Fibroblast of the aortic adventitia (primary cell): ENCODE data around the gene UQCRQ. TPM values are rescaled to one million over a fixed set of nuclear protein-coding genes. Genes with fewer than 3 reads are reported as not detected.

Experiments
- DNase-seq: peaks from one replicate; pipeline ENCODE4 v3.0.0-alpha.2; 2010; ENCODE audit warnings: low read depth
- H3K4me3 ChIP-seq: 2 replicates; pipeline ENCODE4 v1.5.1; 2011; ENCODE audit warnings: low read depth, mild to moderate bottlenecking, control low read depth, low read length, moderate library complexity
- total RNA-seq: library from RNA; depleted of rRNA; stranded (reverse); fragments of >200 nt; gene quantifications from 2 replicates; pipeline ENCODE4 v1.2.3, GENCODE V29; 2012; ENCODE audit warnings: low replicate concordance
- TF ChIP-seq, protein P1 (sequence below): IDR thresholded peaks from 2 replicates; pipeline ENCODE4 v1.5.1; 2011; ENCODE audit warnings: mild to moderate bottlenecking, low read length, control low read depth, inconsistent platforms; ENCODE audit not compliant: insufficient read depth

Gene UQCRQ
- total RNA-seq, 1 donor = 92.0 TPM

DNA sequence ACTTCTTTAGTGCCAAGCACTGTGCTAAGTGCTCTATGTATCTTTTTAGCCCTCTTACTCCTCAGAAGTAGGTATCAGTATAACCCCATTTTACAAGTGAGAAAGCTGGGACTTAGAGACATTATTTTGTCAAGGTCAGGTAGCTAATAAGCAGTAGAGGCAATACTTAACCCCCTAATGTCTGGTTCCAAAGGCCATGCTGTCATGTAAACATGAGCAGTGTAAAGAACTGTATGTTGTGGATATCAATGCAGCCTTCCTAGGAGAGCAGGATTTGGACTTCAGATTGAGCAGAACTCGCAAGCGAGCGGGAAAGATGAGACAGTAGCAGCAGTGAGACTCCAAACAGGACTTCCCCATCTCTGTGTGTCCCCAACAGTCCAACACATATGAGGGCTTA lies 32.4 kb upstream of the UQCRQ start:
- DNase-seq = no peak
- TF ChIP-seq, protein P1, sequence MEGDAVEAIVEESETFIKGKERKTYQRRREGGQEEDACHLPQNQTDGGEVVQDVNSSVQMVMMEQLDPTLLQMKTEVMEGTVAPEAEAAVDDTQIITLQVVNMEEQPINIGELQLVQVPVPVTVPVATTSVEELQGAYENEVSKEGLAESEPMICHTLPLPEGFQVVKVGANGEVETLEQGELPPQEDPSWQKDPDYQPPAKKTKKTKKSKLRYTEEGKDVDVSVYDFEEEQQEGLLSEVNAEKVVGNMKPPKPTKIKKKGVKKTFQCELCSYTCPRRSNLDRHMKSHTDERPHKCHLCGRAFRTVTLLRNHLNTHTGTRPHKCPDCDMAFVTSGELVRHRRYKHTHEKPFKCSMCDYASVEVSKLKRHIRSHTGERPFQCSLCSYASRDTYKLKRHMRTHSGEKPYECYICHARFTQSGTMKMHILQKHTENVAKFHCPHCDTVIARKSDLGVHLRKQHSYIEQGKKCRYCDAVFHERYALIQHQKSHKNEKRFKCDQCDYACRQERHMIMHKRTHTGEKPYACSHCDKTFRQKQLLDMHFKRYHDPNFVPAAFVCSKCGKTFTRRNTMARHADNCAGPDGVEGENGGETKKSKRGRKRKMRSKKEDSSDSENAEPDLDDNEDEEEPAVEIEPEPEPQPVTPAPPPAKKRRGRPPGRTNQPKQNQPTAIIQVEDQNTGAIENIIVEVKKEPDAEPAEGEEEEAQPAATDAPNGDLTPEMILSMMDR = no peak
- H3K4me3 ChIP-seq = no peak overlapping the region

DNA sequence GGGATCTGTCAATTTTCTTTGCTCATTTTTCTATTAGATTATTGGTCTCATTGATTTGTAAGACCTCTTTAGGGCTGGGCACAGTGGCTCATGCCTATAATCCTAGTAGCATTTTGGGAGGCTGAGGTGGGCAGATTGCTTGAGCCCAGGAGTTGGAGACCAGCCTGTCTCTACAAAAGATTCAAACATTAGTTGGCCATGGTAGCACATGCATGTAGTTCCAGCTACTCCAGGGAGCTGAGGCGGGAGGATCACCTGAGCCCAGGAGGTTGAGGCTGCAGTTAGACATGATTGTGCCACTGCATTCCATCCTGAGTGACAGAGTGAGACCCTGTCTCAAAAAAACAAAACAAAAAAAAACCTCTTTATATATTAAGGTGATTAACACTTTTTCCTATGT lies 29.6 kb upstream of the UQCRQ start:
- no peak for DNase-seq
- no peak overlapping the region for H3K4me3 ChIP-seq
- TF ChIP-seq, protein P1 = no peak

DNA sequence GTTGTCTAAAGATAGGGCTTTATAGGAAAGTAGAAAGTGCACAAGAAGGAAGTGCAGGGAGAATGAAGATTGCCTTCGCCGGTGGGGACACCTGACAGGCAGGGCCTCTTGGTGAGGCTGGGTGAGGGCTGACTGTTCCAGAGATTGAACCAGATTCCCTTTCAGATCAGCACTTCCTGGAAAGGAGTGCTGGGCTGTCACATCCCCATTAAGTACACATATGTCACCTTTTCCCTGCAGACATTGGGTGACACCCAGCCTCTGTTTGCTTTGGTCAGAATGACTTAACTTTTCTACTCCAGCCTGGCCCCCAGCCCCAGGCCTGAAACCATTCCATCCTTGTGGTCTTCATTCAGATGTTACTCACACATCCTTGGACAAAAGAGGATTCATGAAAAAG lies 28.6 kb upstream of the UQCRQ start:
- H3K4me3 ChIP-seq = no peak overlapping the region
- no peak for DNase-seq
- TF ChIP-seq, protein P1 = no peak

DNA sequence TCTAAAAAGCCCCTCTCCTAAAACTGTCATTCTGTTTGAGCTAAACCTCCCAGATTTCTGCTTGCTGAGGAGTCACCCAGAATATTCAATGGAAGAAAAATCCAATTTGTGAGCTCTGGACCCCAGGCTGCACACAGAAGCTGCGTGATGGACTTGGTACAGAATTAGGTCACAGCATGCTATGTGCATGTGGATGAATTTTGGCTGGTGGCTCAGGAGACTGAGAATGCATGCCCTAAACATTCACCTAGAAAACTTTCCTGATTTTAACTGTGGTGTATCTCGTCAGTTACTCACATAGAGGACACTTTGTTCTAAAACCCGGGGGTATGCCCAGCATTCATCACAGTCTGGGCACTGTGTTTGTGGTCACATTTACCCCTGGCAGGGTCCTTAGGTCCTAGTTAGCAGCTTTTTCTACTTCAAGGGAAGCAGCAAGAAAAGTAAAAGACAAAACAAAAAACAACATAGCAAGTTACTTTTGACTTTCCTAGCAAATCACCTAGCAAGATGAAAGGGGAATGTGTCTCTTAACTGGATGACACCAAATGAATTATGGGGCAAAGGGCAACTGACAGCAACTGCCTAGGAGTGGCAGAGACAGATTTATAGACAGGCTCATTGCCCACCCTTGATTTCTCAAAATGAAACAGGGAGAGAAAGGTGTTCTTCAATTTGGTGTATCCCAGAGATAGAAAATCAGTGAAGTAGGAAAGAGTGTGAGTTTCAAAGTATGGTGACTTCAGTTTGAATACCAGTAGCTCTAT lies 27.7 kb upstream of the UQCRQ start:
- TF ChIP-seq, protein P1 = no peak

DNA sequence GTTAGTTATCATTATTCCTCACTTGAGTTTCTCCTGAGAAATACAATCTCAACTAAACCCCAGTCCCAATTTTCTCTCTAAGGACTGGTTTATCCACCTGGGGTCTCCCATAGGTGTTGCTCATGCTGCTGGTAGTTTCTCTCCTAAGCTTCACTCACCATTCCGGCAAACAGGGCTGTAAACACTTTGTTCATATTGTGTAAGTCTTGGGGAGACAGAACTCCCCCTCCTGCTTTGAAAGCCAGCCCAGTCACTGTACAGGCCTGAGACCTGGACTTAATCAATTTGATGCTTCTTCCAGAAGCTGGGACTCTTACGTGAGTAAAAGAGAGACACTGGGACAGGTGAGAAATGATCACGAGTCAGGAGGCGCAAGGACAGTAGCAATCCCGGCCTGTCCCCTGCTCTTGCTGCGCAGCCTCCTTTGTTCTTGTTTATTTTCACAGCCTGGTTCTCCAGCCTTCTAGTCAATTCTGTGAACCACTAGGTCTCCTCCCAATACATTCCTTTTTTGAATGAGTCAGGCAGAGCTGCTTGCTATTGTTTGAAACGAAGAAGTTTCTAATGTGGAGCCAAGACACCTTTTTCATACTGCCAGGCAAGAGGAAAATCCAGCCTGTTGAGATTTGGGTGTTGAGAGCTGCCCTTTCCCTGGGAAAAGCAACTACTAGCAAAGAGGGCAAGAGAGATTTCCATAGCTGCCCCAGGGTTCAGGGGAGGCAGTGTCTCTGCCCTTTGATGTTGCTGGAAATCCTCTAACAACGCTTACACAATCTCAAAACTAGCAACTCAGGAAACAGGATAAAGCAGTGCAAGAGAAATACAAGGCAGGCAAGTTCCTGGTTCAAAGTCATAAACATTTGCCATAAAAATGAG lies 26.8 kb upstream of the UQCRQ start:
- no peak overlapping the region for H3K4me3 ChIP-seq
- DNase-seq = peak; percentile 82
- TF ChIP-seq, protein P1 = no peak

More for the DNA sequence above, 27.7 kb upstream of the UQCRQ start:
- no peak for DNase-seq
- H3K4me3 ChIP-seq = no peak overlapping the region

DNA sequence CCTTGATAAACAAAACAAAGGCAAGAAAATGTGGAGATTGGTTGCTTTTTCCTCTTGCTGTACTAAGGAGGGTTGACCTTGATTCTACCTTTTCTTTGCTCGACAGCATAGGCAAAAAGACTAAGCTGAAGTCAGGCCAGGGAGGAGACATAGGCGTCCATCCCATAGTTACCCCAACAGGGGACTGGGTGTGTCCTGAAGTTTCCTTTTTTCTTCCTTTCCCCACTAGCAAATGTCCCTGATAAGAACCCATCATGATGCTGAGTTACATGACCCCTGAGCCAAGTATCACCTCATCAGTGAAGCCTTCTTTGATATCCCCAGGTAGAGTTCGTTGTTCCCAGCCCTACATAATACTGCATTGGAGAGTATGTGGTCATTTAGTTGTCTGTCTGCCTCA lies 26.1 kb upstream of the UQCRQ start:
- no peak overlapping the region for H3K4me3 ChIP-seq
- no peak for DNase-seq
- TF ChIP-seq, protein P1 = no peak
